ENCODE measurements around the gene PRSS35.

Gene PRSS35

DNA sequence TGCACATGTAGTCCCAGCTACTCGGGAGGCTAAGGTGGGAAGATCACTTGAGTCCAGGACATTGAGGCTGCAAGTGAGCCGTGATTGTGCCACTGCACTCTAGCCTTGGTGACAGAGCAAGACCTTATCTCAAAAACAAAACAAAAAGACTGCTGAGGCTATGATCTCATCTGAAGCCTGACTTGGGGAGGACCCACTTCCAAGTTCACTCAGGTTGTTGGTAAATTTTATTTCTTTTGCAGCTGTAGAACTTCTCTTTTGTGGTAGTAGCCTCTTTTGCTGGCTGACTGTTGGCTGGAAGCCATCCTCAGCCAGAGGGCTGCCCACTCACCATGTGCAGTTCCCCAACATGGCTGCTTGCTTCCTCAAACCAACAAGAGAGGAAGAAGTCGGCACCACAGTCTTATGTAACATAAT lies 44.7 kb upstream of the PRSS35 start:
- Histone ChIP-seq H2BK15ac (ENCODE audit: low read length) (no peak overlapping the region), H3K27me3 (ENCODE audit: control insufficient read depth in 3 of 3, insufficient read depth in 3 of 3, low read depth in 1 of 3, low read length in 3 of 3) (no peaks in the 10 kb centered on the region), H2AFZ (ENCODE audit: low read length) (no peak overlapping the region), H3K27ac (replicated peaks; ENCODE audit: low read length) (no peak overlapping the region), H3K4ac (ENCODE audit: low read length) (no peak overlapping the region), H4K8ac (ENCODE audit: low read depth, low read length) (no peak overlapping the region), H3K4me1 (ENCODE audit: control insufficient read depth in 2 of 2, insufficient read depth in 1 of 2, low read depth in 1 of 2, low read length in 2 of 2) (no peaks in the 10 kb centered on the region), H3K4me3 (ENCODE audit: low read length in 2 of 2) (no peak overlapping the region), H3K79me1 (ENCODE audit: low read depth, low read length) (no peaks in the 10 kb centered on the region), H3K9me3 (replicated peaks in 1 of 2; ENCODE audit: control insufficient read depth in 2 of 2, insufficient read depth in 1 of 2, low read depth in 1 of 2, low read length in 2 of 2) (no peaks in the 10 kb centered on the region), H3K23ac (ENCODE audit: low read depth, low read length, poor library complexity) (no peak overlapping the region), H2BK120ac (ENCODE audit: low read depth, low read length) (no peak overlapping the region), H3K18ac (ENCODE audit: low read length) (no peak overlapping the region), H3K9ac (ENCODE audit: low read depth, low read length, poor library complexity) (no peak overlapping the region), H2BK5ac (ENCODE audit: low read length) (no peak overlapping the region), H3K36me3 (replicated peaks in 1 of 2; ENCODE audit: control insufficient read depth in 2 of 2, insufficient read depth in 2 of 2, low read length in 2 of 2) (no peaks in the 10 kb centered on the region), H2AK5ac (ENCODE audit: low read depth, low read length) (no peak overlapping the region), H2BK12ac (ENCODE audit: low read length) (no peak overlapping the region), H4K91ac (ENCODE audit: low read depth, low read length, poor library complexity) (no peak overlapping the region), H3K14ac (ENCODE audit: low read length) (no peak overlapping the region), H3K4me2 (ENCODE audit: insufficient read depth, low read length, poor library complexity, severe bottlenecking) (no peak overlapping the region)
- WGBS, 2 donors (ENCODE audit: extremely low coverage in 2 of 2, insufficient read length in 2 of 2, insufficient replicate concordance in 1 of 2) = no CpG with 5 or more reads among the region's 3 CpGs
- DNase-seq (ENCODE audit: low spot score) = no peak

DNA sequence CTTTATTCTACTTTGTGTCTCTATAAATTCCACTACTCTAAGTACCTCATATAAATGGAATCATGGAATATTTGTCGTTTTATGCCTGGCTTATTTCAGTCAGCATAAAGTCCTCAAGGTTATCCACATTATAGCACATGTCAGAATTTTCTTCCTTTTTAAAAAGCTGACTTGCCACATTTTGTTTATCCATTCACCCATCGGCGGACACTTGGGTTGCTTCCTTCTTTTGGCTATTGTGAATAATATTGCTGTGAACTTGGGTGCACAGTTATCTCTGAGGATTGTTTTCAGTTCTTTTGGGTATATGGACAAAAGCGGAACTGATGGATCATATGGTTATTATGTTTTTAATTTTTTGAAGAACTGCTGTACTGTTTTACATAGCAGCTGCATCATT lies 42.3 kb upstream of the PRSS35 start:
- H3K9me3 ChIP-seq (replicated peaks in 1 of 2; ENCODE audit: control insufficient read depth in 2 of 2, insufficient read depth in 1 of 2, low read depth in 1 of 2, low read length in 2 of 2) = no peaks in the 10 kb centered on the region
- no peak overlapping the region for H4K91ac ChIP-seq (ENCODE audit: low read depth, low read length, poor library complexity)
- H3K9ac ChIP-seq (ENCODE audit: low read depth, low read length, poor library complexity) = no peak overlapping the region
- H2AK5ac ChIP-seq (ENCODE audit: low read depth, low read length) = no peak overlapping the region
- no peaks in the 10 kb centered on the region for H3K79me1 ChIP-seq (ENCODE audit: low read depth, low read length)
- no peak overlapping the region for H4K8ac ChIP-seq (ENCODE audit: low read depth, low read length)
- H3K27ac ChIP-seq (replicated peaks; ENCODE audit: low read length) = no peak overlapping the region
- DNase-seq (ENCODE audit: low spot score) = no peak
- no peak overlapping the region for H3K4me3 ChIP-seq (ENCODE audit: low read length in 2 of 2)
- no peaks in the 10 kb centered on the region for H3K36me3 ChIP-seq (replicated peaks in 1 of 2; ENCODE audit: control insufficient read depth in 2 of 2, insufficient read depth in 2 of 2, low read length in 2 of 2)
- H3K4ac ChIP-seq (ENCODE audit: low read length) = no peak overlapping the region
- no peaks in the 10 kb centered on the region for H3K4me1 ChIP-seq (ENCODE audit: control insufficient read depth in 2 of 2, insufficient read depth in 1 of 2, low read depth in 1 of 2, low read length in 2 of 2)
- H2BK5ac ChIP-seq (ENCODE audit: low read length) = no peak overlapping the region
- WGBS, 2 donors (ENCODE audit: extremely low coverage in 2 of 2, insufficient read length in 2 of 2, insufficient replicate concordance in 1 of 2) = no CpG with 5 or more reads among the region's 4 CpGs
- H3K14ac ChIP-seq (ENCODE audit: low read length) = no peak overlapping the region
- no peak overlapping the region for H2AFZ ChIP-seq (ENCODE audit: low read length)
- H3K27me3 ChIP-seq (ENCODE audit: control insufficient read depth in 3 of 3, insufficient read depth in 3 of 3, low read depth in 1 of 3, low read length in 3 of 3) = no peaks in the 10 kb centered on the region
- H3K18ac ChIP-seq (ENCODE audit: low read length) = no peak overlapping the region
- no peak overlapping the region for H2BK120ac ChIP-seq (ENCODE audit: low read depth, low read length)
- no peak overlapping the region for H2BK12ac ChIP-seq (ENCODE audit: low read length)
- H2BK15ac ChIP-seq (ENCODE audit: low read length) = no peak overlapping the region
- H3K4me2 ChIP-seq (ENCODE audit: insufficient read depth, low read length, poor library complexity, severe bottlenecking) = no peak overlapping the region
- no peak overlapping the region for H3K23ac ChIP-seq (ENCODE audit: low read depth, low read length, poor library complexity)

GRCh38 chr6:83470587-83470986 lies 41.7 kb upstream of the PRSS35 start:
- no peak overlapping the region for H3K9ac ChIP-seq (ENCODE audit: low read depth, low read length, poor library complexity)
- no peak overlapping the region for H2AFZ ChIP-seq (ENCODE audit: low read length)
- no peak overlapping the region for H3K4ac ChIP-seq (ENCODE audit: low read length)
- DNase-seq (ENCODE audit: low spot score) = no peak
- H3K36me3 ChIP-seq (replicated peaks in 1 of 2; ENCODE audit: control insufficient read depth in 2 of 2, insufficient read depth in 2 of 2, low read length in 2 of 2) = no peaks in the 10 kb centered on the region
- no peak overlapping the region for H4K8ac ChIP-seq (ENCODE audit: low read depth, low read length)
- H4K91ac ChIP-seq (ENCODE audit: low read depth, low read length, poor library complexity) = no peak overlapping the region
- H3K27me3 ChIP-seq (ENCODE audit: control insufficient read depth in 3 of 3, insufficient read depth in 3 of 3, low read depth in 1 of 3, low read length in 3 of 3) = no peaks in the 10 kb centered on the region
- H2BK120ac ChIP-seq (ENCODE audit: low read depth, low read length) = no peak overlapping the region
- no peaks in the 10 kb centered on the region for H3K4me1 ChIP-seq (ENCODE audit: control insufficient read depth in 2 of 2, insufficient read depth in 1 of 2, low read depth in 1 of 2, low read length in 2 of 2)
- H3K9me3 ChIP-seq (replicated peaks in 1 of 2; ENCODE audit: control insufficient read depth in 2 of 2, insufficient read depth in 1 of 2, low read depth in 1 of 2, low read length in 2 of 2) = no peaks in the 10 kb centered on the region
- H2AK5ac ChIP-seq (ENCODE audit: low read depth, low read length) = no peak overlapping the region
- no peak overlapping the region for H2BK5ac ChIP-seq (ENCODE audit: low read length)
- no peak overlapping the region for H3K4me2 ChIP-seq (ENCODE audit: insufficient read depth, low read length, poor library complexity, severe bottlenecking)
- no peak overlapping the region for H3K23ac ChIP-seq (ENCODE audit: low read depth, low read length, poor library complexity)
- H3K27ac ChIP-seq (replicated peaks; ENCODE audit: low read length) = no peak overlapping the region
- no peaks in the 10 kb centered on the region for H3K79me1 ChIP-seq (ENCODE audit: low read depth, low read length)
- H2BK15ac ChIP-seq (ENCODE audit: low read length) = no peak overlapping the region
- H3K14ac ChIP-seq (ENCODE audit: low read length) = no peak overlapping the region
- no peak overlapping the region for H3K4me3 ChIP-seq (ENCODE audit: low read length in 2 of 2)
- no CpG with 5 or more reads among the region's 3 CpGs for WGBS, 2 donors (ENCODE audit: extremely low coverage in 2 of 2, insufficient read length in 2 of 2, insufficient replicate concordance in 1 of 2)
- no peak overlapping the region for H2BK12ac ChIP-seq (ENCODE audit: low read length)
- no peak overlapping the region for H3K18ac ChIP-seq (ENCODE audit: low read length)

- Histone ChIP-seq H3K79me1 (ENCODE audit: low read depth, low read length) (no peaks in the 10 kb centered on the region), H3K4me2 (ENCODE audit: insufficient read depth, low read length, poor library complexity, severe bottlenecking) (no peak overlapping the region), H2BK5ac (ENCODE audit: low read length) (no peak overlapping the region), H3K27me3 (ENCODE audit: control insufficient read depth in 3 of 3, insufficient read depth in 3 of 3, low read depth in 1 of 3, low read length in 3 of 3) (no peaks in the 10 kb centered on the region), H2AK5ac (ENCODE audit: low read depth, low read length) (no peak overlapping the region), H3K4ac (ENCODE audit: low read length) (no peak overlapping the region), H4K91ac (ENCODE audit: low read depth, low read length, poor library complexity) (no peak overlapping the region), H2BK120ac (ENCODE audit: low read depth, low read length) (no peak overlapping the region), H4K8ac (ENCODE audit: low read depth, low read length) (no peak overlapping the region), H2BK15ac (ENCODE audit: low read length) (no peak overlapping the region), H3K9me3 (replicated peaks in 1 of 2; ENCODE audit: control insufficient read depth in 2 of 2, insufficient read depth in 1 of 2, low read depth in 1 of 2, low read length in 2 of 2) (no peaks in the 10 kb centered on the region), H3K36me3 (replicated peaks in 1 of 2; ENCODE audit: control insufficient read depth in 2 of 2, insufficient read depth in 2 of 2, low read length in 2 of 2) (no peaks in the 10 kb centered on the region), H2BK12ac (ENCODE audit: low read length) (no peak overlapping the region), H2AFZ (ENCODE audit: low read length) (no peak overlapping the region), H3K4me3 (ENCODE audit: low read length in 2 of 2) (no peak overlapping the region), H3K23ac (ENCODE audit: low read depth, low read length, poor library complexity) (no peak overlapping the region), H3K14ac (ENCODE audit: low read length) (no peak overlapping the region), H3K18ac (ENCODE audit: low read length) (no peak overlapping the region), H3K4me1 (ENCODE audit: control insufficient read depth in 2 of 2, insufficient read depth in 1 of 2, low read depth in 1 of 2, low read length in 2 of 2) (no peaks in the 10 kb centered on the region), H3K9ac (ENCODE audit: low read depth, low read length, poor library complexity) (no peak overlapping the region), H3K27ac (replicated peaks; ENCODE audit: low read length) (no peak overlapping the region)
- DNase-seq (ENCODE audit: low spot score) = no peak
- WGBS, 2 donors (ENCODE audit: extremely low coverage in 2 of 2, insufficient read length in 2 of 2, insufficient replicate concordance in 1 of 2) = no CpG with 5 or more reads among the region's 2 CpGs
Observed at GRCh38 chr6:83472767-83473166, 39.6 kb upstream of the PRSS35 start.

Measured in neuronal stem cell (in vitro differentiated cells).